C1 segment of cervical spinal cord (tissue), 14 donors: Measurements from ENCODE around the gene SLC35D2.
A peak's percentile ranks its signal among the peaks of the same experiment; 100 is the strongest.

ENCODE experiments used
- DNase-seq, 14 donors: peaks; one replicate each; lab custom pipeline; 2025; lab: John Stamatoyannopoulos, UW

SLC35D2 gene

GRCh38 chr9:96383165-96383942 is at the start of gene SLC35D2:
SLC35D2 (minus strand) TSS chr9:96383711; CDS start chr9:96383634, 77 bp downstream.
- DNase-seq = peak in 10 of 14 donors; percentile 18 to 77 (median 57)

- no peak for DNase-seq
These were observed 46.9 kb upstream of the SLC35D2 start for GRCh38 chr9:96430377-96430776.

DNA sequence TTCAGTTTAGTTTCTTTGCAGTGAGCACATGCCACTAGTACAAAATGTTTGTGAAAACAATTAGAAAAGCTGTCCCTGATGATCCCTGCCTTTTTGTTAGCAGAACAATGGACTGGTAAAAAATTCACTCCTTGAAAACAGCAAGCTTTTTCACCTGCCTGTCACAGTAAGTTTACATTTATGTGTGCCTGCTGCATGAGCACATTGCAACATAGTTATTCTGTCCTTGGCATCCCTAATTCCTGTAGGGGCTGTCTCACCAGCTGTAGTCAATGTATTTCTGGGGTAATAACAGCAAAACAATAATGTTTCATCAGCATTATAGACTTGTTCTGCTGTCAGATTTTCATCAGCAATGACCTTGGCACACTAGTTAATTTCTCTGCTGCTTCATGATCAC is 46.2 kb upstream of the SLC35D2 start:
- DNase-seq = no peak

GRCh38 chr9:96425500-96426169 is 42.1 kb upstream of the SLC35D2 start:
- DNase-seq = no peak

- DNase-seq = no peak
These were observed 40.5 kb upstream of the SLC35D2 start for GRCh38 chr9:96423985-96424336.

- no peak for DNase-seq
These were observed 39.9 kb upstream of the SLC35D2 start for GRCh38 chr9:96423322-96423984.

GRCh38 chr9:96420468-96421219 is 37.1 kb upstream of the SLC35D2 start:
- DNase-seq = peak in 2 of 14 donors; percentile 20 to 55

- no peak for DNase-seq
These were observed 36.1 kb upstream of the SLC35D2 start for GRCh38 chr9:96419691-96419969.

DNA sequence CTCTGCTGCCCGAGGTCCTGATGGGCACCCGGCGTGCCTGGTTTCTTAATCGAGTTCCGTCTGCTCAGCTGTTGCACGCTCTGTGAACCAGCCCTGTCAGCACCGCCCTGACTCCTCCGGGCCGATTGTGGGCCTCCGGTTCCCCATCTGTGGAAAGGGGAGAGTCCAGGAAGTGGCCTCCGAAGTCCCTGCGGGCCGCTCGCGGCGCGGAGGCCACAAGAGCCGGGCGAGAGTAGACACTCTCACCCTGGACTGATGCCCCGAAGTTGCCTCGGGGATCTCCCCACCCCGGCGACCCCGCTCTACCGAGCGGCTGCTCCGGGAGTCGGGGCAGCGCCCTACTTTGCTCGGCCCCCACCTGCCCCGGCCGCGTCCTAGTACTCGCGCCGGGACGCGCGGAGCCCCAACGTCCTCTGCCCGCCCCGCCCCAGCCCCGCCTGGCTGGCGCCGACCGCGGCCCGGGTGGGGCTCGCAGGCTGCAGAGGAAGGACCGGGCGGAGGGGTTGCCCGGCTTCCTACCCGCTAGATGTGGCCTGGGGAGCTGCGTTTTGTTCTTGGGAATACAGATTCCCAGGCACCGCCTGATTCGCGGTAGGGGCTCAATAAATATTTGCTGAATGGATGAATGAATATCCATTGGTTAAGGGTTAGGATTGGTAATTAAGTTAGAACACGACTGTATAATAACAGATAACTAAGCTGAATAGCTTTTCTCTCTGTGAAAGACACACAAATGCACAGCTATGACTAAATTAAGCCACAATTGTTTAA is 35.6 kb upstream of the SLC35D2 start:
- DNase-seq = peak in 11 of 14 donors; percentile 36 to 95 (median 69)

- DNase-seq = peak; percentile 70 to 99 (median 96)
These were observed 34.8 kb upstream of the SLC35D2 start, which contains the start of gene ZNF367 for GRCh38 chr9:96418083-96418919. ZNF367 (minus strand) TSS chr9:96418370; CDS start chr9:96418032, 338 bp downstream.

- peak in 2 of 14 donors; percentile 44 to 56 for DNase-seq
These were observed 34.2 kb upstream of the SLC35D2 start for GRCh38 chr9:96417661-96418082.

GRCh38 chr9:96417051-96417586 is 33.6 kb upstream of the SLC35D2 start:
- peak; percentile 35 to 91 (median 83) for DNase-seq

GRCh38 chr9:96413302-96414221 is 30.1 kb upstream of the SLC35D2 start:
- peak in 8 of 14 donors; percentile 8 to 58 (median 32) for DNase-seq

DNA sequence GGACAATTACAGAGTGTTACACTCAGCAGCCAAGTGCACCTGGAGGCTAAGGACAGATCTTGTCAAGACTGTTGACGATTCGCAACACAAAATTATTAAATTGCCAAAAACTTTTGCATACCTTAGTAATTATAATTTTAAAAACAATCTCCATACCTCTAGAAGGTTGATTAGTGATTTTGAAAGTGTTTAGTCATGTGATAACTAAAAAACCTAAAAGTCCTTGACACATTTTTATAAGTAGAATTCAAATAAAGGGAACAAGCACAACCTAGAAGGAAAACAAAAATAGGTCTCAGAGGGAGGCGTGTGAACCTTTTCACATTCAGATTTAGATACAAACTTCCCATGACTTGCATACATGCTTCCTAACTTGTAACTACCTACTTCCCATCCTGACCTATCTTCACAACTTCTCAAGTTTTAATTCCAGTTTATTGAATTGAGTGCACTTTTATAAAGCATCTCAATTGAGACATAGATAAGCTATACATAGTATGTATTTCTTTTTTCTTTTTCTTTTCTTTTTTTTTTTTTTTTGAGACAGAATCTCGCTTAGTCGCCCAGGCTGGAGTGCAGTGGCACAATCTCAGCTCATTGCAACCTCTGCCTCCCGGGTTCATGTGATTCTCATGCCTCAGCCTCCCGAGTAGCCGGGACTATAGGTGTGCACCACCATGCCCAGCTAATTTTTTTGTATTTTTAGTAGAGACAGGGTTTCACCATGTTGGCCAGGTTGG is 28.8 kb upstream of the SLC35D2 start:
- no peak for DNase-seq

DNA sequence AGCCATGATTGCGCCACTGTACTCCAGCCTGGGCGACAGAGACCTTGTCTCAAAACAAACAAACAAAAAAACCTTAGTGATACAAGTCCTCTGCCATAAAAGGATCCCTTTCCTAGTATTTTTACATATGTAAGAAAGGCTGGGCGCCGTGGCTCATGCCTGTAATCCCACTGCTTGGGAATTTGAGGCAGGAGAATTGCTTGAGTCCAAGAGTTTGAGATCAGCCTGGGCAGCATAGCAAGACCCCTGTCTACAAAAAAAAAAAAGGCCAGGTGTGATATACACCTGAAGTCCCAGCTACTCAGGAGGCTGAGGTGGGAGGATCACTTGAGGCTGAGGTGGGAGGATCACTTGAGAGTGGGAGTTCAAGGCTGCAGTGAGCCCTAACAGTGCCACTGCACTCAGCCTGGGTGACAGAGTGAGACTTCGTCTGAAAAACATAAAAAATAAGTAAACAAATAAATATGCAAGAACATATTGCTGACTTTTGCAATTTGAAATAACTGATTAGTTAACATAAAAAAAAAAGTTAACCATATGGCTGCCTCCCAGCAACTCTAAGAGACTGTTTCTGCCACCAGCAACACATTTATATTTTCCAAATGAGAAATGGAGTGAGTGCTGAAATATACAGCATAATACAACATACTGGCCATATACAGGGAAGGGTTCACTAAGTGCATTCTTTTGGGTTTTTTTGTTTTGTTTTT is 27.8 kb upstream of the SLC35D2 start:
- DNase-seq = no peak

DNA sequence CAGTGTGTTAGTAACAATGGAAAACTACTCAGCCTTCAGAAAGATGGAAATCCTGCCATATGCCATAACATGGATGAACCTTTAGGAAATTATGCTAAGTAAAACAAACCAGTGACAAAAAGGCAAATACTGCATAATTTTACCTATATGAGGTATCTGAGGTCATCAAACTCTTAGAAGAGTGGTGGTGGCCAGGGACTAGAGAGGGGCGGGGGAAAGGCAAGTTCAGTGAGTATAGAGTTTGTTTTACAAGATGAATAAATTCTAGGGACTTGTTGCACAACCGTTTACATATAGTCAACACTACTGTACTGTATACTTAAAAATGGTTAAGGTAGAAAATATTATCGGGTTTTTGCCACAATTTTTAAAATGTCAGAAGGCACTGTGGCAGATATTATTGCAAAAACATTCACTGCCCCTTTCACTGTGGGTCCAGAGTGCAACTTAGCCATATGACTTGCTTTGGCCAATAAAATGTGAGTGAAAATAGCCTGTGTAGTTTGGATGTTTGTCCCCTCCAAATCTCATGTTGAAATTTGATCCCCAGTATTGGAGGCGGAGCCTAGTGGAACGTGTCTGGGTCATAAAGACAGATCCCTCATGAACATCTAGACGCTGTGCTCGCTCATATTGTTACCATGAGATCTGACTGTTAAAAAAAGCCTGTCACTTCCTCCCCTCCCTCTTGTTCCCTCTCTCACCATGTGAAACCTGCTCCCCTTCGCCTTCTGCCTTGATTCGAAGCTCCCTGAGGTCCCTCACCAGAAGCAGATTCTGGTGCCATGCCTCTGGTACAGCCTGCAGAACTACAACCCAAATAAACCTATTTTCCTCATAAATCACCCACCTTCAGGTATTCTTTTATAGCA is 25.1 kb upstream of the SLC35D2 start:
- DNase-seq = no peak
